HL-60/S4 treated with phorbol 12-myristate 13-acetate at 8.2 ng/mL for 4 days and 3 days (cell line): ENCODE measurements around the gene SLC4A4.

Source experiments
- in situ Hi-C: fragments of 300-500 bp; cut with MboI; formaldehyde crosslinking; loops from 2 replicates; pipeline ENCODE4 v1.15.0; 2022; ENCODE audit warnings: low sequenced_read_pairs

Gene SLC4A4

DNA sequence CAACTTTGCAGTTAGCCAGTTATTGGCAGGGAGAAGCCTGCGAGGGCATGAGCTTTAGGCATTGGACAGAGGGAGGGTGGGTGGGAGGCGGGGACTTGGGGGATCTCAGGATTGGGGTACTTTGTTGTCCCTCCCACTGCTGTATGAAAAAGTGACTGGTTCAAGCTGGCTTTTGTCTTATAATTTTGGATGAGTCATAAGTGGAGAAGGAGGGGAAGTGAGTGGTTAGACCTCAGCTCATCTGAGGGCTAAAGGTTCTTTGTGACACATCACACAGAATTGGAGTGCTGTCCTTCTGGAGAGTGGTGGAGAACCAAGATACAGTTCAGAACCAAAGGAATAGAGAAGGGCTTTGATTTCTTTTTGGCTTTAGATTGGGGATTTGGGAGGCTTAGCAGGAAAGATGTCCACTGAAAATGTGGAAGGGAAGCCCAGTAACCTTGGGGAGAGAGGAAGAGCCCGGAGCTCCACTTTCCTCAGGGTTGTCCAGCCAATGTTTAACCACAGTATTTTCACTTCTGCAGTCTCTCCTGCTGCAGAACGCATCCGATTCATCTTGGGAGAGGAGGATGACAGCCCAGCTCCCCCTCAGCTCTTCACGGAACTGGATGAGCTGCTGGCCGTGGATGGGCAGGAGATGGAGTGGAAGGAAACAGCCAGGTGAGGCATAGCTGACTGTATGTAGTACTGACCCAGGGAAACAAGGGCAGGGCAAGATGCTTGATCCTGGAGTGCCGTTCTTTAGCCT is at the start of gene SLC4A4:
Gene SLC4A4 (plus strand): TSS at position 175 of the 748 bp plus-strand sequence.
- in situ Hi-C loops, result no loop called here

DNA sequence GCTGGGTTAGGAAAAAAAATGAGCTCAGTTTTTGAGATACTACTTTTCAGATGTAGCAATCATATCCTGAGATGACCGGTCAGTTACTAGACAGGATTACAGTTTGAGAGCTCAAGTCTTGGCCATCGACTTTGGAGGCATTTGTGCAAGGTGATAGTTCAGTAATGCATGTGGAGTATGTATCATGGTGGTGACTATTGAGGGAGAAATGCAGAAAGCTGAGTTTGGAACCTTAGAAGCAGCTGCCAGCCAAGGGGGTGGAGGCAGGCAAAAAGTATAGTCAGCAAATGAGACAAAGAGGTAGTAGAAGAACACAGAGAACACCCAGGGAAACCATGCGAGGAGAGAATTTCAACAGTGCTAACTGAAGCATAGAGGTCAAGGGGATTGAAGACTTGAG is 48.7 kb upstream of the SLC4A4 start:
- in situ Hi-C loops, result no loop called here

DNA sequence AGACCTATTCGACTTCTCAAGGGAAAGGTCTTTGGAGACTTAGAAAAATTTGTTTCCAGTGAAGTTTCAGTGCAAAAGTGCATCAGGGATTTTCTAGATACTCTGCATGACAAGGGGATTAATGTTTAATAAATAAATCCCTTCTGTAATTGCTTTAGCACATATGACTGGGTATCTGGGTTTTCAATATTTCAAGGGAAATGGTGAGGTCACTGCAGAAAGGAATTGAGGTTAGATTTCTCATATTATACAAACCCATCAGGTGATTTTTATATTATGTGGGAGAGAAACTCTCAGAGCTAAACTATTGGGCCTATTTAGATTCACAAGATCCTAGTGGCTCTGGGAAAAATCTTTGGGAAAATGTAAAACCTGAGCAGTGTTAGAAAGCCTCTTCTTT is 48.3 kb upstream of the SLC4A4 start:
- in situ Hi-C loops, result no loop called here

DNA sequence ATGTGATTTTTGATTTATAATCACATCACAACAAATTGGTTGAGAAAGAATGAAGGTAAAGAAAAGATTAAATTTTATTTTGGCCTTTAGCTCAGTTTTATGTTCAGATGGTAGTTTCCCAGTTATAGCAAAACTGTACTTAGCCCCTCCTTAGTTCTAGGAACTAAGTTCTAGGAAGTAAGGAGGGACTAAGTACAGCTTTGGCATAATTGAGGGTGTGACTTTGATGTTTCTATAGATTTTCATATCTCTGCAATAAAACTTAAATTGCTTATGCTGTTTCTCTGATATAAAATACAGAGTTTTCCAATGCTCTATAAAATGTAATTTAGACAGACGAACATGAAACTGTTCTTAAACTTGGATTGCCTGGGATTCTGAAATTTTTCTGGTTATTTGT is 46.6 kb upstream of the SLC4A4 start:
- in situ Hi-C loops, result no loop called here

DNA sequence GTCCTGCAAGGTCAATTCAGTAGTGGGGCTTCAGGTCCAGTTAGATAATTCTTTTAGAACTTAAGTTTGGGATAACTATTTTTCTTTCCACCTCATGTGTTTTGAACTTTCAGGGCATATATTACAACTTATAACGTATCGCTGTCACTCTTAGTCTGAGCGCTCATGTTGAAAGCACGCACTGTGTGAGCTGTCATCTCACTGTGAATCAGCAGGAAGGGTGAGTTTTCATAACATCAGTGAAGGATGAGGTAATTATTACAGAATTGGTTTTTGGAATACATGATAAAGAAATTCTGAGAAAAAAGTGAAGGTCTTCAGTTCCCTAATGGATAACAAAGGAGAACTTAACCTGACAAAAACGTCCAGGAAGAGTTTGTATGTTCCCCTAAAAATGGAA is 45.1 kb upstream of the SLC4A4 start:
- in situ Hi-C loops, result no loop called here

DNA sequence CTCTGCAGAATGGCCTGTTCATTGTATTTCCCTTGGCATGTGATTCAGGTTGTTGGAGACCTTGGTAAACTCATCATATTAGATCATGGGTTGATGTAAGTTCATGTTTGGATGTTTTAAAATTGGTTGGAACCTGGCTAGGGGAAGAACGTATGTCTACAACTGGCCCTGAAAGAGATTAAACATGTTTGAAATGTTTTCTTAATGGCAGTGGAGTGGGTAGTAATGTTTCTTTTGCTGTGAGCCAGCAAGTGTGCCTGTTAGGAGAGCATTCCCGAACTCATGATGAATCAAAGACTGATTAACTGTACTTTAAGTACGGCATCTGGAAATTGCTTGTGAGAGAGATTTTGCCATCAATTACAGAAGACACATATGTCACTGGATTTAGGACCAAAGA is 44.5 kb upstream of the SLC4A4 start:
- in situ Hi-C loops, result no loop called here

DNA sequence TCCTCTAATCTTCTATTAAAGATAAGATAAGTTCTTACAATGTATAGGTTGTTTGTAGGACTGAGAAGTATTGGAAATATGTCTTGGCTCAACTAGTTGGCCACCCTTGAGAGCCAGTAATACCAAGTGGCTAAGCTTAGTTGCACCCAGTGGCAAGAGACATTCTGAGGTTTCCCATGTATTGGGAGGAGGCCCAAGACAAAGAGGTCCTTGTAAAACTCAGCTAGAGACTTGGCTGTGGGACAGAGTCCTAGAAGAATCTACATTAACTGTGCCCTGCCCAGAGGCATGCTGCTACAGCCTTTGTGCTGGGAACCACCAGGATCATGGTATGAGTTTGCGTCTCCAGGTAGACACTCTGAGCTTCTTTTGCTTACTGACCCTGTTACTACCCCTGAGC is 41.9 kb upstream of the SLC4A4 start:
- in situ Hi-C loops, result no loop called here

DNA sequence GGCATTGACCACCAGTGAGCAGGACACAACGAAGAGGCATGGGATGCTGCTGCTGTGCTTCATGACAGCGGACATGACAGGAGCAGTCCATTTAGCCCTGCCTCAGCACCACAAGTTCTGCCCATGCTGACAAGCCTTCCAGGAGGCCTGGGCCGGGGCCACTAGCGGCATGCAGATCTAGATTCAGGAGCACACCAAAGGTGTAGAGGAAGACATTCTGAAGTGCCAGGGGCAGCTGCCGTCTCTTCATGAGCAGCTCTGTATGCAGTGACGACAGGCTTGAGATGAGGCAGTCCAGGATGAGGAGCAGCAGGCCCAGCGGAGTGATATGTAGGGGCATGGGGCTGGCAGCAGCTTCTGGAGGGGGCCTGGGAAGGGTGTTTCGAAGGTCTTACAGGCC is 38.5 kb upstream of the SLC4A4 start:
- in situ Hi-C loops, result no loop called here

DNA sequence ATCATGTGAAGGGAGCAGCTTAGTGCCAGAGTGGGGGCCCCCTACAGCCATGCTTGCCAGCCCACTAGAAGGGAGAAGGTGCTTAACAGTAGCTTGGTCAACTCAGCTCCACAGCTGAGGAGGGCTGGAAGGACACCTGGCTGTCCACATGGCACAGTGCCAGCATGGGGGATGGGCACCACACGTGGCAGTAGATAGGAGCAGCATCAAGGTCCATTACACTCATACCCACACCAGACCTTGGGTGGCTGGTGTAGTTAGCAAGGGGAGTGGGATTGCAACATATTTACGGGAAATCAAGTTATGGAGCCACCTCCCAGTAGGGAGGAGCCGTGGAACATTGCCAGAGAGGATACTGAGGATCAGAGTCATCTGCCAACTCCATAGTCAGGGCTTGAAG is 37.9 kb upstream of the SLC4A4 start:
- in situ Hi-C loops, result no loop called here

DNA sequence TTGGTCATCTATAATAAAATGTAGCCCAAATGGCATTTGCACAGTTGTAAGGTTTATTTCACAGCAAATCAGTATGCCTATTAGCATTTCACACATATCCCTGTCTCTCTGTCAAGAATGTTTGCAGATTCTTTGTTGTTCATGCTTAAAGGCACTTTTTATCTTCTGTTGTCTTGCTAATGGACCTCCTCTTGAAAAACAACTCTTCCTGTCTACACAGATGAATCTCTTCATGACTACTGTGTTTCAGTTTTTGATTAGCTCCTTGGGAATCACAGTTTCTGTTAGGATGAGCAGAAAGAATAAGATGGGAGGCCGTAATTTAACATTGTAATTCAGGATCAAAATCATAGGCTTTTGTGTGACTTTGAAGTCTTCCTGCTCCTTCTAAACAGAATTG is 35.5 kb upstream of the SLC4A4 start:
- in situ Hi-C loops, result no loop called here

DNA sequence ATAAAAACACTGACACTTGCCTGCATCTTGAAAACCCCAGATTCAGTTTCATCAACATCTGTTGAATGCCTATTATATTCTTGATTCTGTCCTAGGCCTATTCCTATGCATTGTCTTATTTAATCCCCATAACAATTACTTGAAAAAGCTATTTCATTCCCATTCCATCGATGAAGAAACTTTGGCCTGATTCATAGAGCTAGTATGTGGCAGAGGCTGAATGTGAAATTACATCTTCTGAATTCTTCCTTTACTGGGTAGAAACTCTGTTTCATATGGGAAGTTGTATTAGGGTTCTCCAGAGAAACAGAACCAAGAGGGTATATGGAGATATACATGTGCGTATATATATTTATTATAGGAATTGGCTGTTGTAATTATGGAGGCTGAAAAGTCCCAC is 35.0 kb upstream of the SLC4A4 start:
- in situ Hi-C loops, result no loop called here

DNA sequence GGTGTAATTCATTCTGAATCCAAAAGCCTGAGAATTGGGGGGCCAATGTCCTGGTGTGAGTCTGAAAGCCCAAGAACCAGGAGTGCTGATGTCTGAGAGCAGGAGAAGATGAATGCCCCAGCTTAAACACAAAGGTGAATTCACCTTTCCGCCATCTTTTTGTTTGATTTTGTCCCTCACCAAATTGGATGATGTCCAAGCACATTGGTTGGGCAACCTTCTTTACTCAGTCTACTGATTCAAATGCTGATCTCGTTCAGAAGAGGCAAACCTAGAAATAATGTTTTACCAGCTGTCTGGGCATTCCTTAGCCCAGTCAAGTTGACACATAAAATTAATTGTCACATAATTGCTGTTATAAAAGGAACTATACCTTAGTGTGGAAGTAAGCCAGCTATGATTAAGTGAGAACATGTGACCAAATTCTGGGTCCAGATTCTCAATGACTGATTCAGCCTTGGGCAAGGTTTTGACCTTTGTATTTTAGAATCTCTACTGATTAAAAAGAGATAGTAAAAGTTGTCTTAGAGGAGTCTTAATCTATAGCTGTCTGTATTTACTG is 34.5 kb upstream of the SLC4A4 start:
- in situ Hi-C loops, result no loop called here

DNA sequence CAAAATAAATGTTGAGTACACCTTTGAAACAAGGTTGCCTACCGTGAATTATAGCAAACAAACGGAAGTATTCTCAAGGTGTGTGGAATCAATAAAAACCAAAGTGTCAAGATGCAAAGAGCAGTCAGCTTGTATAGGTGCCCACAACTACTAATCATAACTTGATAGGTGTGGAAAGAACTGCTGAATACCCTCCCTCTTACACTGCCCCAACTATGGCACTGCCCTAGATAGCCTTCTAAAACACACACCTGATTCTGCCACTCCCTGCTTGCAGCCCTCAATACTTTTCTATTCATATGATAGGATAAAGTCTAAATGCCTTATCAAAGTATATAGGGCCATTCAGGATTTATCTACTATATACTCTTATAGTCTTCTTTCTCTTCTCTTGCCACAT is 31.1 kb upstream of the SLC4A4 start:
- in situ Hi-C loops, result no loop called here

DNA sequence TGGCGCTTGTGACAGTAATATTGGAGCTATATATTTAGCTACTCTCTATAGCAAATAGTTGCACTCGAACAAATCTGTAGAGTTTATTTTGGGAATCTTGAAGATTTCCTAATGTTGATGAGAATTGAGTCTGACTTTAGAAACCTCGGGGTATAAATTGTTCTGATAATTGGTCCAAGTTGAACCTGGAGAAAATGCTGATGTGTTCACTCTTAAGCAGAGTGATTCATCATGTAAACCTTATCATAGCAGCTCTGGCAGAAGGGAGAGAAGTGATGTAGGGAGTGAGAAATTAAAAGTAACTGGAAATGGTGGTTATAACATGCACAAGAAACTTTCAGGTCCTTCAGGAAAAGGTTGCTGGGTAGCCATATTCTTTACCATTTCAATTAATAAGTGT is 16.4 kb upstream of the SLC4A4 start:
- in situ Hi-C loops, result no loop called here

DNA sequence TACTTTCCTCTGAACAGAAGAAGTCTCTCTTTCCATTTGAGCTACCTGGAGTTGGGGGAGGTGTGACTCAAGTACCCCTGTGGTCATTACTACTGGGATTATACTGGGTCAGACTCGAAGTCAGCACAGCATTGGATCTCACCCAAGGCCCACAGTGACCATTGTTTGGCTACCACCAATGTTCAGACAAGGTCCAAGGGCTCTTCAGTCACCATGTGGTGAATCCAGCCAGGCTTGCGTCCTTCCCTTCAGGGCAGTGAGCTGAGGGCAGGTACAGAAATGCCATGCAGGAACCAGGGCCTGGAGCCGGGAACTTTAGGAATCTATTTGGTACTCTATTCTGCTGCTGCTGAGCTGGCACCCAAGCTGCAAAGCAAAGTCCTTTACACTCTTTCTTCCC is 5.5 kb upstream of the SLC4A4 start:
- in situ Hi-C loops, result no loop called here

DNA sequence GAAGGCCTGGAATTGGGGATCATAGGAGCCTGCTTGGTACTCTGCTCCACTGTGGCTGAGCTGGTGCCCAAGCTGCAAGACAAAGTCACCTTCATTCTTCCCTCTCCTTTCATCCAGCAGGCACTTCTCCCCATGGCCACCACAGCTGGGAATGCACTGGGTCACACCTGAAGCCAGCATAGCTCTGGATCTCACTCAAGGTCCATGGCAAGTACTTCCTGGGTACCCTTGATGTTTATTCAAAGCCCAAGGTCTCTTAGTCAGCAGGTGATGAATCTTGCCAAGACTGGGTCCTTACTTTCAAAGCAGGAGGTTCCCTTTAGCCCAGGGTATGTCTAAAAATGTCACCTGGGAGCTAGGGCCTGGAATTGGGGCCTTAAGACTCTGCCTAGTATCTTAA is 4.9 kb upstream of the SLC4A4 start:
- in situ Hi-C loops, result no loop called here

DNA sequence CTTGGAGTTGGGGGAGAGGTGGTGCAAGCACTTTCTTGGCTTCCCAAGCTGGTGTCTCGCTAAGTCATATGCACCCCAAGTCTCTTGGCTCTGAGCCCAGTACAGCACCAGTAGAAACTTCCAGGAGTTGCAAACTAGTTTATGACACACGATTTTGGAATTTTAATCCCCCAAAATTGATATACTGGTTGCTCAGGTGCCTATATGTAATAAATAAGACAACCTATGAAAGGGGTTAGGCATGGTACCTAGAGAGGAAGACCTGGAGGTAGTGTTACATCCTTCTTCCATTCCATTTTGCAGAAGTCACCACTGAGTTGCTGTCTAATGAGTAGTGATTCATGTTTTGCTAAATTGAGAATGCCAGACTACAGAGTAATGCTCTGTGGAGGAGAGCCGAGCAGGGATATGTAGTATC is 4.3 kb upstream of the SLC4A4 start:
- in situ Hi-C loops, result no loop called here

DNA sequence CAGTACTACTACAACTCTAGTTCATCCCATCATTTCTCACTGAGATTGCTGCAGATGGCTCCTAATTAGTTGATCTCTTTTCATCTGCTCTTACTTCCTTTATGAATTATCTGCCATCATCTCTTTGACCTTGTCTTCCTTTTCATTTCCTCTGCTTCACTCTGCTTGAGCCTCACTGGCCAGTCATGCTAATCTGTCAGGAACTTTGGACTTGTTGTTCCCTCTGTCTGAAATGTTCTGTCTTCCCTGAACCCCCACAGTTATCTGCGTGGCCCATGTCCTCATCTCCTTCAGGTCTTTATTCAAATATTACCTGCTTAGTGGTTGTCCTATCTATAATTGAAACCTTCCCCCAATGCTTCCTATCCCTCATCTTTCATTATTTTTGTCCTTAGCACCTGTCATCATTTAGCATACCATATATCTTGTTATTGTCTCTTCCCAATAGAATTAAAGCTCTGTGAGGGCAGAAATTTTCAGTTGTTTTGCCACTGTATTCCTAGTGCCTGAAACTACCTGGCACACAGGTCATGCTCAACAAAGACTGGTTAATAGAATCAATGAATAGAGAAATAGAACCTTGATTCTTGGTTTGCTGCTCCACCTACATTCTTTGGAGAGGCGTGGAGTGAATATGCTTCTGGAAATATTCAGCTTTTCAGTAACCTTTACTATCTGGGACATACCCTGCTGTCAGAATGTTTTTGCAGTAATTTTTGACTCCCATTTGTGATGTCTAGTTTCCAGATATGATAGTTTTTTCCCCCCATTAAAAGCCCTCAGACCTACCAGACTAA is 5.0 kb downstream of the SLC4A4 start:
- in situ Hi-C loops, result no loop called here

DNA sequence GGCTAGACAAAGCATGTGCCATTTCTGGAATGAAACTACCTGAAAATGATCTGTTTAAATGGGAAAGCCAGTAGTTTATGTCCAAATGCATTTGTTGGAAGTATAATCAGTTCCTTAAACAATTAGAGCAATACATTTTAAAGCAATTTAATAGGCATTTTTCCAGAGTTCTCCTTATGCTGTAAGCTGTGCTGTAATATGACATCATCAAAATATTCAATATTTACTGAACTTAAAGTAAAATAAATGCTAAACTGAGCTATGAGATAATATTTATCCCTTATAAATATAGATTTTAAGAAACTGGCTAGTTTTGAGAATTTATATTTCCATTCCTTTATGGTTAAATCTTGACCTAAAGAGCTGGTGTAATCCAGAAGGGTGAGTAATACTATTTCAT is 7.9 kb downstream of the SLC4A4 start:
- in situ Hi-C loops, result no loop called here

DNA sequence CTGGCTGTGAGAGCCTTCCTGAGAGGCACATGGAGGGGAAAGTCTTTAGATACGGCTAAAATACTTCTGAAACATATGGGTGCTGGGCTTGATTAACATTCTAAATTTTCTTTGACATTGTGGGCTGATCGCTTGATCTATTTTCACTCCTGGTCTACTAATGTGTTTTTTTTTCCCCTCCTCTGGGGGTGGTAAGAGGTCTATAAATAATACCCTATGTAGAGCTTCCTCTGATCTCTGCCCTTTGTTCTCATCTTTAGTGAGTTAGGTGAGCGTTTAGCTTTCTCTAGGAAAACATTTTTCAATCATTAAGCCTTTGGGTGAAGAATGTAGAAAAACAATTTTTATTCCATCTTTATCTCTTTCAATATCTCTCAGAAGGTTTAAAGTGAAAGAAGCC is 9.8 kb downstream of the SLC4A4 start:
- in situ Hi-C loops, result no loop called here

DNA sequence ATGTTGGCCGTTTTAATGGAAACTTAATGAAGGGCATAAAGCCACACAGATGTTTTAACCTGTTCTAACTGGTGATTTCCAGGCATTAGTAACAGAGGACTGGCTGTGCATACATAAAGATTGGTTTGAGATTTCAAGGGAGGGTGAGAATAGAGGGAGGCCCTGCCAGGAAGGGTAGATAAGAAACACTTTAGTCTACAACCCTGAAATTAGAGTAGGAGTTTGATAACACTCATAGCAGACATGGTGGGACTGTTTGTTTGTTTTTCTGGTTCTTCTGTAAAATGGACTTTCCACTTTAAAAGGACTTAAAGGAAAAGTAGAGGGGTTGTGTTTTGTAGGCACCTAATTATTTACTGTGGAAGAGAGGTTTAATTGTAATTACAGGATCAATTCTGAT is 16.2 kb downstream of the SLC4A4 start:
- in situ Hi-C loops, result no loop called here

DNA sequence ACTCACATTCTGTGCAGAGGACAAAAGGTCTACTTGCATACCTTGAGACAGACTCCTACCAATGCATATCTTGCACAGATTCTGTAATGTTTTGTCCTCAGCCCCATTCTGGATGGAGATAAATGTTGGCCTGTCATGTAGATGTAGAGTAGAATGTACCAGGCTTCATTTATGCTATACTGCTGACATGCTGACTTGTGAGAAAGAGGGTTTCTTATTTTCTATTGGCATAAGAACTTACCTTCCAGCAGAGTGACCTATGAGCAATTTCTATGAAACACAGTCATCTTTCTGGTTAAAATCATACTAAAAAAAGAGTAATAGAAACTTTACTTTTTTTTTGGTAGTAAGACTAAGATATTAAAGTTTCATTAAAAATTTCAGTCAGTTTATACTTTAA is 17.2 kb downstream of the SLC4A4 start:
- in situ Hi-C loops, result no loop called here
